ENCODE measurements around the gene COL26A1. TPM values are rescaled to one million over a fixed set of nuclear protein-coding genes. Genes with fewer than 3 reads are reported as not detected.

Gene COL26A1
- total RNA-seq, 1 donor from 2014 or later = not detected

DNA sequence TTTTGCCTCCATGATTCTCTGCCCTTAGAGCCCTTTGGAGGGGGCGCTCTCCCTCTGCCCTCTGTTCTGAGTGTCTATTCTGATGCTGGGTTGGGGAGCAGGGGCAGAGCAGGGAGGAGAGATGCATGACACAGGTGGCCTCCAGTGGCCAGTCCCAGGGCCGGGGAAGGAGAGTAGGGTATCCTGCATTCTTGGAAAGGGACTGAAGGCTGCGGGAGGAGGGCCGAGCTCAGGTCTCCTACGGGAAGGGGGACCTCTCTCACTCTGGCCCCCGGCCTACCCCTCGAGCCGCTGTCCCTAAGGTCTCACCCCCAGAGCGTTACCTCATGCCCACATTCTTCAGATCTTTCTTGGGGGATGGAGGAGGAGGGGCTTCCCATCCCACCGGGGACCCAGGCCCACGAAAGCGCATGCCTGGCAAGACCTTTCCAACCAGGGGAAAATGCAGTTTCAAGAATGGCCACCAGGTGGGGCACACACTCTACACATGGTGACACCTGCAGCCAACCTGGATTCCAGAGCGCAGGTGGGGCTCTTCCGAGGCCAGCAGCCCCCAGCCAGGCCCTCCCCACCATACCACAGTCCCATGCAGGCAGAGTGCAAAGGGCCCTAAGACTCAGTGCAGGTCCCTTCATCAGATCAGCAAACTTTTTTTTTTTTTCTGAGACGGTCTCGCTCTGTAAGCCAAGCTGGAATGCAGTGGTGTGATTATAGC lies 180.0 kb downstream of the COL26A1 start:
- intact Hi-C loops (cut with micrococcal nuclease) = loop anchor here (1.0 to 2.0 kb wide), 4 partner anchors 60 to 848 kb away; no protein-coding TSS in a partner anchor
- CTCF ChIA-PET = interaction anchor here (0.5 to 3.8 kb wide), 10 partner anchors 12 to 737 kb away, joined by 3 to 64 read pairs (median 3); no protein-coding TSS in a partner anchor
- Mint-ChIP-seq H3K36me3 (ENCODE audit: low read depth) (no peaks in the 10 kb centered on the region), H3K4me1 (no peaks in the 10 kb centered on the region), H3K27me3 (peaks cover 2% of the 10 kb centered on the region), H3K4me3 (no peak overlapping the region), H3K9me3 (no peaks in the 10 kb centered on the region), H3K27ac (no peak overlapping the region)
- POLR2A ChIA-PET = no interaction called here
- DNase-seq (peak; percentile 71), ATAC-seq (ENCODE audit: low read depth) (peak; percentile 68)
- TF ChIP-seq CTCF (IDR thresholded peaks at IDR 0.05) = peak; percentile 26

- intact Hi-C loops (cut with micrococcal nuclease) = loop anchor here (1.0 to 2.0 kb wide), 3 partner anchors 145 to 847 kb away; no protein-coding TSS in a partner anchor
Measured at GRCh38 chr7:101543242-101543766, 180.6 kb downstream of the COL26A1 start.

GRCh38 chr7:101543846-101544245 lies 181.2 kb downstream of the COL26A1 start:
- POLR2A ChIA-PET = no interaction called here
- Mint-ChIP-seq H3K27ac (no peak overlapping the region), H3K27me3 (peaks cover 4% of the 10 kb centered on the region), H3K9me3 (no peaks in the 10 kb centered on the region), H3K4me3 (no peak overlapping the region), H3K4me1 (no peaks in the 10 kb centered on the region), H3K36me3 (ENCODE audit: low read depth) (no peaks in the 10 kb centered on the region)
- CTCF ChIA-PET = interaction anchor here (0.9 to 3.8 kb wide), 3 partner anchors 690 to 728 kb away, joined by 3 to 64 read pairs (median 5); no protein-coding TSS in a partner anchor
- ATAC-seq (ENCODE audit: low read depth) (no peak), DNase-seq (no peak)
- intact Hi-C loops (cut with micrococcal nuclease) = loop anchor here (1.0 to 2.0 kb wide), 3 partner anchors 145 to 846 kb away; no protein-coding TSS in a partner anchor
- TF ChIP-seq CTCF (IDR thresholded peaks at IDR 0.05) = no peak

More at GRCh38 chr7:101543242-101543766, 180.6 kb downstream of the COL26A1 start:
- ATAC-seq (ENCODE audit: low read depth) (no peak), DNase-seq (no peak)
- no peak overlapping the region for H3K4me3 Mint-ChIP-seq
- H3K4me1 Mint-ChIP-seq = no peaks in the 10 kb centered on the region
- no peaks in the 10 kb centered on the region for H3K36me3 Mint-ChIP-seq (ENCODE audit: low read depth)
- ChIA-PET CTCF (interaction anchor here (0.7 to 3.8 kb wide), 10 partner anchors 12 to 736 kb away, joined by 3 to 64 read pairs (median 3); no protein-coding TSS in a partner anchor), POLR2A (no interaction called here)
- TF ChIP-seq CTCF (IDR thresholded peaks at IDR 0.05) = no peak
- H3K27me3 Mint-ChIP-seq = peaks cover 3% of the 10 kb centered on the region
- H3K27ac Mint-ChIP-seq = no peak overlapping the region
- no peaks in the 10 kb centered on the region for H3K9me3 Mint-ChIP-seq

DNA sequence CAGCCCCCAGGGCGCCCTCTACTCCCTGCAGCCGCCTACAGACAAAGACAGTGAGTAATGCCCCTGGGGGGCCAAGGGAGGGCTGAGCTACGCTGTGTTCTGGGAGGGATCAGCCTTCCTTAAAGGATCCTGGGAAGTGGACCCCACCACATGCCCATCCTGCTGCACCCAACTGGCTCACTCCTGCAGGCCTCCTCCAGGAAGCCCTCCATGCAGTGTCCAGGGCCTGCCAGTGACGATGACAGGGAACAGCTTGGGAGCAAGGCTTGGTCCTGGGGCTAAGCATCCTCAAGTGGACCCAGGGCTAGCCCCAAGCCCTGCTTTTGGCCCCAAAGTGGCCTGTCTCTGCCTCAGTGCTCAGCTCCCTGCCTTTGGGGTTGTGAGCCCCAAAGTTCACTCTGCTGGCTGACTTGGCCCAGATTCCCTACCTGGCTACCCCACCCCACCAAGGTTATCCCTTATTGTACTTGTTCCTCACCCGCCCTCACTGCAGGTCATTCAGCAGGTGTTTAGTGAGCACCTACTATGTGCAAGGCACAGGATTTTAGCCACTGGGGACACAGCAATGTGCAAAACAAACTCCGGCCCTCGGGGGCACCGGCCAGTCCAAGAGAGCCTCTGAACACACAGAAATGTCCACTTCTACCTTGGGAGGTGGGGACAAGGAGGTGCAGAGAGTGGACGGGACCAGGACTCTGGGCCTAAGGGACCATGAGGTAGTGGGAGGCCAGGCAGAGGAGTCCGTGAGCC lies 182.9 kb downstream of the COL26A1 start:
- CTCF ChIA-PET = interaction anchor here (3.8 kb wide), 1 partner anchor 726 kb away, joined by 64 read pairs; no protein-coding TSS in a partner anchor
- TF ChIP-seq CTCF (IDR thresholded peaks at IDR 0.05) = no peak
- Mint-ChIP-seq H3K4me3 (no peak overlapping the region), H3K9me3 (no peaks in the 10 kb centered on the region), H3K27me3 (peaks cover 7% of the 10 kb centered on the region), H3K27ac (no peak overlapping the region), H3K4me1 (no peaks in the 10 kb centered on the region), H3K36me3 (ENCODE audit: low read depth) (no peaks in the 10 kb centered on the region)
- intact Hi-C loops (cut with micrococcal nuclease) = no loop called here
- DNase-seq (no peak), ATAC-seq (ENCODE audit: low read depth) (no peak)
- POLR2A ChIA-PET = no interaction called here

Measured in activated B cell treated with CpG ODN at 0.5 μM for 24 hours (primary cell).